Frontal cortex (tissue), 4 donors: ENCODE results near the gene VASP. TPM values are rescaled to one million over a fixed set of nuclear protein-coding genes. Genes with fewer than 3 reads are reported as not detected.

Source experiments
- DNase-seq, 2 donors: peaks; one replicate each; pipeline ENCODE4 v3.0.0; 2012; ENCODE audit warnings: low spot score in 2 of 2
- FAIRE-seq: peaks from 2 replicates; lab custom pipeline; 2012; peaks lifted over from hg19 to GRCh38; lab: Jason Lieb, UNC
- total RNA-seq: library from RNA; depleted of rRNA; stranded (reverse); fragments of >200 nt; gene quantifications from one replicate; pipeline ENCODE4 v1.2.3, GENCODE V29; 2014
- donor health status: control.
- donor health status: control.
- donor health status: control.

VASP gene
- 9.0 TPM for total RNA-seq

- peak; percentile 80 to 89 for DNase-seq
- FAIRE-seq, result no peak
These were observed at the start of gene VASP for GRCh38 chr19:45506989-45507871. Gene VASP, plus strand, starts transcription at chr19:45507479. Its CDS starts 293 bp downstream, at chr19:45507772.

- FAIRE-seq (no peak), DNase-seq (no peak)
These were observed 49.5 kb upstream of the VASP start for GRCh38 chr19:45457776-45458175.

GRCh38 chr19:45460807-45461347, 46.4 kb upstream of the VASP start:
- DNase-seq, result no peak
- no peak for FAIRE-seq

GRCh38 chr19:45462174-45462573, 45.1 kb upstream of the VASP start:
- no peak for FAIRE-seq
- DNase-seq, result no peak

GRCh38 chr19:45463241-45463640, 44.0 kb upstream of the VASP start:
- DNase-seq (no peak), FAIRE-seq (no peak)

- FAIRE-seq, result no peak
- DNase-seq, result no peak
These were observed 43.0 kb upstream of the VASP start for GRCh38 chr19:45464274-45464673.

GRCh38 chr19:45464852-45465441, 42.3 kb upstream of the VASP start:
- no peak for FAIRE-seq
- DNase-seq, result no peak

- no peak for DNase-seq
- no peak for FAIRE-seq
These were observed 40.2 kb upstream of the VASP start for GRCh38 chr19:45467115-45467455.

- FAIRE-seq (no peak), DNase-seq (peak; percentile 97 to 99)
These were observed 39.7 kb upstream of the VASP start, which contains the start of gene FOSB for GRCh38 chr19:45467456-45468158. Gene FOSB, plus strand, starts transcription at chr19:45467996. Its CDS starts 591 bp downstream, at chr19:45468587.

GRCh38 chr19:45468159-45468651, 39.1 kb upstream of the VASP start:
- FAIRE-seq (no peak), DNase-seq (no peak)

- FAIRE-seq, result no peak
These were observed 38.5 kb upstream of the VASP start for GRCh38 chr19:45468803-45469131.

GRCh38 chr19:45469132-45469944, 37.9 kb upstream of the VASP start:
- no peak for FAIRE-seq

More at GRCh38 chr19:45468803-45469131, 38.5 kb upstream of the VASP start:
- DNase-seq, result no peak

GRCh38 chr19:45469945-45470761, 37.1 kb upstream of the VASP start:
- DNase-seq, result no peak
- FAIRE-seq, result no peak

More at GRCh38 chr19:45469132-45469944, 37.9 kb upstream of the VASP start:
- DNase-seq, result peak; percentile 87 to 88

GRCh38 chr19:45470762-45471081, 36.6 kb upstream of the VASP start:
- DNase-seq (no peak), FAIRE-seq (no peak)

- no peak for DNase-seq
- no peak for FAIRE-seq
These were observed 36.0 kb upstream of the VASP start for GRCh38 chr19:45471111-45471930.

GRCh38 chr19:45471931-45472562, 35.2 kb upstream of the VASP start:
- DNase-seq, result no peak
- FAIRE-seq, result no peak

- FAIRE-seq (no peak), DNase-seq (no peak)
These were observed 34.5 kb upstream of the VASP start for GRCh38 chr19:45472563-45473366.
